GM18520 (cell line): ENCODE results near the gene DENND10.
"Not testable (repeated sequence)": the region's sequence is repeated elsewhere in the genome, so short reads cannot be mapped to it uniquely, and the experiment has no call there.

Experiments
- ATAC-seq: cut with Tn5 transposase; IDR thresholded peaks from one replicate; pipeline ENCODE4 v1.9.1; 2021; ENCODE audit not compliant: unreplicated experiment

The DENND10 gene

GRCh38 chr10:119096641-119097415 lies 7.1 kb upstream of the DENND10 start:
- not testable (repeated sequence) for ATAC-seq

- ATAC-seq = no peak
Measured at GRCh38 chr10:119098576-119098975, 5.3 kb upstream of the DENND10 start.

GRCh38 chr10:119100434-119101238 lies 3.3 kb upstream of the DENND10 start:
- ATAC-seq = no peak

GRCh38 chr10:119101366-119102098 lies 2.4 kb upstream of the DENND10 start:
- no peak for ATAC-seq

- ATAC-seq = no peak
Measured at GRCh38 chr10:119103241-119103902, 541 bp upstream of the DENND10 start.

GRCh38 chr10:119104654-119105015 lies 722 bp downstream of the DENND10 start:
- ATAC-seq = no peak

GRCh38 chr10:119105155-119105554 lies 1.2 kb downstream of the DENND10 start:
- ATAC-seq = no peak

- ATAC-seq = not testable (repeated sequence)
Measured at GRCh38 chr10:119105899-119106298, 2.0 kb downstream of the DENND10 start.

GRCh38 chr10:119107106-119107505 lies 3.2 kb downstream of the DENND10 start:
- not testable (repeated sequence) for ATAC-seq

- ATAC-seq = not testable (repeated sequence)
Measured at GRCh38 chr10:119107771-119108170, 3.9 kb downstream of the DENND10 start.

GRCh38 chr10:119112056-119112455 lies 8.1 kb downstream of the DENND10 start:
- no peak for ATAC-seq

GRCh38 chr10:119113751-119114732 lies 10.1 kb downstream of the DENND10 start:
- ATAC-seq = no peak

GRCh38 chr10:119115926-119116325 lies 12.0 kb downstream of the DENND10 start:
- ATAC-seq = no peak

GRCh38 chr10:119116326-119116951 lies 12.5 kb downstream of the DENND10 start:
- no peak for ATAC-seq

GRCh38 chr10:119118231-119118630 lies 14.3 kb downstream of the DENND10 start:
- no peak for ATAC-seq

- no peak for ATAC-seq
Measured at GRCh38 chr10:119119400-119119799, 15.5 kb downstream of the DENND10 start.

GRCh38 chr10:119120413-119120867 lies 16.5 kb downstream of the DENND10 start:
- ATAC-seq = peak; percentile 92

- ATAC-seq = no peak
Measured at GRCh38 chr10:119120875-119121274, 17.0 kb downstream of the DENND10 start.

GRCh38 chr10:119125942-119126341 lies 22.0 kb downstream of the DENND10 start:
- ATAC-seq = no peak
